K562 treated with DMSO at 1 percent for 12 hours (cell line): ENCODE measurements around the gene NCOR2. TPM values are rescaled to one million over a fixed set of nuclear protein-coding genes. Genes with fewer than 3 reads are reported as not detected.

Source experiments
- total RNA-seq: library from RNA; unstranded; fragments of 300-600 nt; gene quantifications from 2 replicates; pipeline ENCODE4 v1.2.3, GENCODE V29; 2022; ENCODE audit not compliant: insufficient read depth

Gene NCOR2
- total RNA-seq, result 21.2 and 121 TPM in 2 replicates

GRCh38 chr12:124566997-124567672 is at the start of gene NCOR2:
Gene NCOR2, minus strand, starts transcription at chr12:124567612. Its CDS starts 72,361 bp downstream, at chr12:124495251.

